ENCODE results near the gene DDX19B. TPM values are rescaled to one million over a fixed set of nuclear protein-coding genes. Genes with fewer than 3 reads are reported as not detected.

The DDX19B gene
- total RNA-seq, 3 donors from 2014 or later (not counting 1 experiment from before 2014, with no cell fraction given), result 39.9 to 52.6 (median 48.8) TPM

DNA sequence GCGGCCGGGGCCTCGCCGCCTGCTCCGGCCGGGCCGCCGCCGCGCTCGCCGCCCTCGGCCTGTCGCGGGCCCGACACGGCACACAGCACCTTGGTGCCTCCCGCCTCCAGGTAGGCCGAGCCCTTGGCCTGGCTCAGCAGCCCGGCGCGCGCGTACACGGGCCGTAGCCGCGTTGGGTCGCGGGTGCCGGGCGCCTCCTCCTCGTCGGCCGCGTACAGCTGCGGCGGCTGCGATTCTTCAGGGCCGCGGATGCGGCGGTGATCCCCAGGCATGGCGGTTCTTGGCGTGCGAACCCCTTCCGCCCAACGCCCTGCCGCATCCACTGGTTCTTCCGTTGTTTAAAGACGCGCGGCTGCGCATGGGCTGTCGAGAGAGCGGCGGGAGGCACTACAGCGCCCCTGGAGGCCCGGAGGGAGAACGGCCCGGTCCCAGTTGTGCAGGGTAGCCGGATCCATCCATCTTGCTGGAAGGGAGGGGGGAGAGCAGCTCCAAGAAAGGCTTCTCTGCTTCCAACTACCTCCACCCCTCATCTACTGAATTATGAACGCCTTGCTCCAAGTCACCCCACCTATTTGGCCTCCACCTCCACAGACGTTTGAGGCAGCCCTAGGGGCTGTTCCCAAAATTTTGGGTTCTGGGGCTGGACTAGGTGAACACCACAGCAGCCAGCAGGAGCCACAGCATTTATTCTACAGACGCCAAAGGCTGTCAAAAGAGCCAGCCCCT lies 47.2 kb upstream of the DDX19B start, which contains the start of gene EXOSC6:
Gene EXOSC6, minus strand, starts transcription at position 312 of the 726 bp plus-strand sequence. Its CDS starts 40 bp downstream, at position 272.
- H3K9me3 Mint-ChIP-seq, result no peaks in the 10 kb centered on the region
- peak within 1 kb of the TSS; percentile 91 for H3K4me3 Mint-ChIP-seq
- Histone ChIP-seq H3K27me3 (ENCODE audit: control insufficient read depth, insufficient read depth, low read length) (no peaks in the 10 kb centered on the region), H3K4me3 (ENCODE audit: low read length) (peak within 1 kb of the TSS; percentile 19), H3K27ac (ENCODE audit: low read length) (peak within 1 kb of the TSS; percentile 39), H3K4me1 (ENCODE audit: control insufficient read depth, insufficient read depth, low read length) (peaks cover 24% of the 10 kb centered on the region), H3K36me3 (ENCODE audit: control insufficient read depth, insufficient read depth, low read length) (peaks cover 16% of the 10 kb centered on the region), H3K9me3 (ENCODE audit: control insufficient read depth, insufficient read depth, low read length) (no peaks in the 10 kb centered on the region)
- H3K27me3 Mint-ChIP-seq (ENCODE audit: low read depth in 2 of 2), result no peaks in the 10 kb centered on the region
- DNase-seq (peak; percentile 89 to 97), ATAC-seq (peak; percentile 91 to 98 (median 95))
- intact Hi-C loops (cut with micrococcal nuclease), result loop anchor here (2.0 kb wide), 1 partner anchor 95 kb away; the partner anchor contains the start of gene DDX19A
- peak within 1 kb of the TSS; percentile 83 to 93 for H3K27ac Mint-ChIP-seq
- 3% methylated on average over 65 of the region's 65 CpGs for WGBS (ENCODE audit: insufficient coverage)
- H3K36me3 Mint-ChIP-seq, result no peaks in the 10 kb centered on the region
- H3K4me1 Mint-ChIP-seq, result peaks cover 0 to 12% of the 10 kb centered on the region in 2 donors
- peak; percentile 88 for TF ChIP-seq CTCF (IDR thresholded peaks at IDR 0.05)

- Mint-ChIP-seq H3K4me1 (peaks cover 0 to 12% of the 10 kb centered on the region in 2 donors), H3K27ac (peak overlapping the region; percentile 83 to 93), H3K4me3 (peak overlapping the region; percentile 91), H3K27me3 (ENCODE audit: low read depth in 2 of 2) (no peaks in the 10 kb centered on the region), H3K9me3 (no peaks in the 10 kb centered on the region), H3K36me3 (no peaks in the 10 kb centered on the region)
- no peak for TF ChIP-seq CTCF (IDR thresholded peaks at IDR 0.05)
- DNase-seq (peak in 1 of 2 donors; percentile 40), ATAC-seq (no peak)
- 95% methylated on average over 21 of the region's 21 CpGs for WGBS (ENCODE audit: insufficient coverage)
- peaks cover 24% of the 10 kb centered on the region for H3K4me1 ChIP-seq (ENCODE audit: control insufficient read depth, insufficient read depth, low read length)
- no peak overlapping the region for H3K4me3 ChIP-seq (ENCODE audit: low read length)
- intact Hi-C loops (cut with micrococcal nuclease), result loop anchor here (2.0 kb wide), 1 partner anchor 94 kb away; the partner anchor contains the start of gene DDX19A
- no peaks in the 10 kb centered on the region for H3K9me3 ChIP-seq (ENCODE audit: control insufficient read depth, insufficient read depth, low read length)
- no peak overlapping the region for H3K27ac ChIP-seq (ENCODE audit: low read length)
- H3K36me3 ChIP-seq (ENCODE audit: control insufficient read depth, insufficient read depth, low read length), result peaks cover 19% of the 10 kb centered on the region
- no peaks in the 10 kb centered on the region for H3K27me3 ChIP-seq (ENCODE audit: control insufficient read depth, insufficient read depth, low read length)
Observed at GRCh38 chr16:70252355-70252988, 46.5 kb upstream of the DDX19B start.

GRCh38 chr16:70253291-70254106 lies 45.5 kb upstream of the DDX19B start:
- Mint-ChIP-seq H3K9me3 (no peaks in the 10 kb centered on the region), H3K36me3 (no peaks in the 10 kb centered on the region), H3K27me3 (ENCODE audit: low read depth in 2 of 2) (no peaks in the 10 kb centered on the region), H3K4me3 (no peak overlapping the region), H3K4me1 (peaks cover 0 to 12% of the 10 kb centered on the region in 2 donors), H3K27ac (no peak overlapping the region)
- no peak overlapping the region for H3K4me3 ChIP-seq (ENCODE audit: low read length)
- peak; percentile 53 for TF ChIP-seq CTCF (IDR thresholded peaks at IDR 0.05)
- no peaks in the 10 kb centered on the region for H3K9me3 ChIP-seq (ENCODE audit: control insufficient read depth, insufficient read depth, low read length)
- ATAC-seq (no peak), DNase-seq (peak in 1 of 2 donors; percentile 66)
- peaks cover 24% of the 10 kb centered on the region for H3K4me1 ChIP-seq (ENCODE audit: control insufficient read depth, insufficient read depth, low read length)
- peaks cover 27% of the 10 kb centered on the region for H3K36me3 ChIP-seq (ENCODE audit: control insufficient read depth, insufficient read depth, low read length)
- intact Hi-C loops (cut with micrococcal nuclease), result loop anchor here (2.0 kb wide), 1 partner anchor 93 kb away; the partner anchor contains the start of gene DDX19A
- no peak overlapping the region for H3K27ac ChIP-seq (ENCODE audit: low read length)
- 91% methylated on average over 16 of the region's 16 CpGs for whole genome bisulfite sequencing (ENCODE audit: insufficient coverage)
- H3K27me3 ChIP-seq (ENCODE audit: control insufficient read depth, insufficient read depth, low read length), result no peaks in the 10 kb centered on the region

Data from natural killer cell (primary cell).